Naive B cell (primary cell): ENCODE results near the gene NELL2. TPM values are rescaled to one million over a fixed set of nuclear protein-coding genes. Genes with fewer than 3 reads are reported as not detected.

Source experiments
- ATAC-seq, 2 donors: fragments of 150-1000 bp; cut with Tn5 transposase; 2 replicates each; pipeline ENCODE4 v1.10.0; 2021; ENCODE audit warnings: low read depth in 2 of 2, mild to moderate bottlenecking in 2 of 2, moderate library complexity in 2 of 2
- DNase-seq: peaks from one replicate; pipeline ENCODE4 v3.0.0; 2022
- H3K27ac Mint-ChIP-seq, 6 donors: one replicate each; pipeline ENCODE4 v1.8.0; 2020 to 2022; ENCODE audit warnings: mild to moderate bottlenecking in 6 of 6, mixed read lengths in 6 of 6, moderate library complexity in 5 of 6, inconsistent platforms in 2 of 6
- H3K27me3 Mint-ChIP-seq, 3 donors: one replicate each; pipeline ENCODE4 v1.8.0; 2021 to 2022; ENCODE audit warnings: mixed read lengths in 3 of 3, mild to moderate bottlenecking in 1 of 3
- H3K36me3 Mint-ChIP-seq, 2 donors: one replicate each; pipeline ENCODE4 v1.8.0; 2020 to 2022; ENCODE audit warnings: mixed read lengths in 2 of 2, inconsistent platforms in 1 of 2, mild to moderate bottlenecking in 1 of 2
- H3K4me1 Mint-ChIP-seq, 3 donors: one replicate each; pipeline ENCODE4 v1.8.0; 2020 to 2022; ENCODE audit warnings: mixed read lengths in 3 of 3, inconsistent platforms in 1 of 3, mild to moderate bottlenecking in 1 of 3, moderate library complexity in 1 of 3
- H3K4me3 Mint-ChIP-seq, 8 donors: one replicate each; pipeline ENCODE4 v1.8.0; 2020 to 2022; ENCODE audit warnings: mild to moderate bottlenecking in 8 of 8, mixed read lengths in 8 of 8, moderate library complexity in 8 of 8, inconsistent platforms in 2 of 8
- H3K9me3 Mint-ChIP-seq, 7 donors: one replicate each; pipeline ENCODE4 v1.8.0; 2020 to 2022; ENCODE audit warnings: mixed read lengths in 7 of 7, mild to moderate bottlenecking in 5 of 7, inconsistent platforms in 2 of 7, moderate library complexity in 1 of 7
- polyA plus RNA-seq, 6 donors: library from polyadenylated mRNA; unstranded; fragments of 300-500 nt; fragmentation: Illumina TruSeq; gene quantifications; one replicate each; pipeline ENCODE4 v1.2.3, GENCODE V29; 2021; ENCODE audit warnings: low read depth in 6 of 6

The NELL2 gene
- polyA plus RNA-seq, 6 donors from 2014 or later: 0.23 to 0.86 (median 0.43) TPM

DNA sequence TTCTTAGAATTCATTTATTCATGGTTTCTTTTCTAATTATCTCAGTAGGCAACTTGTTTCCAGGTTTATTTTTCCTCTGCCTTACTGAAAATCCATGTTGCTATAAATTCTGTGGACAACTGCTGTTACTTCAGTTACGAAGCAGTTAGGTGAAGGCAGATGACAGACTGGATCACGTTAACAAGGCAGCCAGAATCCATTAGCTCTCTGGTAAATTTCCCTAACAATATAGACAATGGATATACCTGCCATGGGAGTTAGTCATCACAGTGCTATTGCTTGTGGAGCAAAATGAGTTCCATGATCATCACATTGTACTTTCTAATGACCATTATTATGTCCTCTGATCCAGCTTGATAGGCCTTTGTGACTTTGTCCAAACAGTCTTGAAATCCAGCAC is 291.5 kb downstream of the NELL2 start:
- Mint-ChIP-seq H3K9me3 (peaks cover 0 to 2% (median 0%) of the 10 kb centered on the region in 7 donors), H3K4me1 (no peaks in the 10 kb centered on the region), H3K27ac (no peak overlapping the region), H3K4me3 (no peak overlapping the region), H3K36me3 (no peaks in the 10 kb centered on the region), H3K27me3 (no peaks in the 10 kb centered on the region)
- DNase-seq (no peak), ATAC-seq (no peak)

DNA sequence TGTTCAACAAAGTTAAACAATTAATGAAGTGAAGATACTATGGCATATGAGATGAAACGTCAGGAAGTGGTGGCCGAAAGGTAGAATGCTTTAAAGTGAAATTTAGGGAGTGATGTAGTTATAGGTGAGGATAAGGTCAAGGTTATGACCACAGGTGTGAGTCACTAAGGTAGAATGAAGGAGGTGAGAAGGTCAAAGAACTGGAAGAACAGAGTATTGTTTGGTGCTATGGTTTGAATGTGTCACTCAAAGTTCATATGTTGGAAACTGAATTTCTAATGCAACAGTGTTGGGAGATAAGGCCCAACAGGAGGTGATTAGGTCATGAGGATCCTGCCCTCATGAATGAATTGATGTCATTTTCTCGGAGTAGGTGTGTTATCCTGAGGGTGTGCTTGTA is 293.6 kb downstream of the NELL2 start:
- H3K4me3 Mint-ChIP-seq: no peak overlapping the region
- no peaks in the 10 kb centered on the region for H3K36me3 Mint-ChIP-seq
- peaks cover 0 to 5% (median 0%) of the 10 kb centered on the region in 7 donors for H3K9me3 Mint-ChIP-seq
- no peak overlapping the region for H3K27ac Mint-ChIP-seq
- no peaks in the 10 kb centered on the region for H3K4me1 Mint-ChIP-seq
- DNase-seq (no peak), ATAC-seq (no peak)
- no peaks in the 10 kb centered on the region for H3K27me3 Mint-ChIP-seq

DNA sequence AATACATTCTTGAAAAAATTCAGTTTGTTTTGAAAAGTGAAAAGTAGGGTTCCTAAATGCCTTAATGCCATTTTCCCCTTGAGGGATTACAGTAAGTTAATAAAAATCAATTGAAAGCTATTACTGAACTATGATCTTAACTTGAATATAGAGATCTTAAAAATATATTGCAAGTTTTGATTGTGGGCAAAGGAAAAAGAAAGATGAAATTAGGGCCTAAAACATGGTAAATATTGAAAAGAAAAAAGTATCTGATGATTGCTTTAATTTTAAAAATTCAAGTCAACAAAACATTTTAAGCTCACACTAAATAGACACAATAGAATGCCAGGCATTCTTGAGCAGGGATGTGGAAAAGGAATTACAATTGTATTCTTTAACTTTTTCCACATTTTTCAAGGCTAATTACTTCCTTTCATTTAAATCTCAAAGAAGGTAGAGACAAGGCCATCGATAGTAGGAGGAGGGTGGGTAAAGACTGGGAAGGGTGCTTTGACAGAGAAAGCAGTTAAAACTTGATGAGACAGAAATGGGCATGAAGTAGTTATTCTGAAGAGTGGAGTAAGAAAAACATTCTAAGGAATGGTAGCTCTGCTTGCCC is 294.4 kb downstream of the NELL2 start:
- DNase-seq: no peak

DNA sequence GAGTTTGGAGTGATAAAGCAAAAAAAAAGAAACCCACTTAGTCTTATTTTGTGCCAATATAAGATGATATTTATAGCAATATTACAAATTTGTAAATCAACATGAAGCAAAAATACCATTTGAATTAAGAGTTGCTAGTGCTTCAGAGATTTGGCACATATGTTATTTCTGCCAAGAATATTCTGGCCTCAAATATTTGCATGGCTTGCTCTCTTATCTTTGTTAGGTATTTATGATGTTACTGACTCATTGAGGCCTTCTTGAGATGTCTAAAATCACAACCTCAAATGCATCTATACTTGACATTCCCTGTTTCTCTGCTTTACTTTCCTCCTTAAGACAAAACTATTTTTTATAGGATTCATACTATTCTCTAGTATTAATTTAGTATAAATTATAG is 301.5 kb downstream of the NELL2 start:
- Mint-ChIP-seq H3K27me3 (no peaks in the 10 kb centered on the region), H3K27ac (no peak overlapping the region), H3K36me3 (no peaks in the 10 kb centered on the region)

More for the DNA sequence above, 294.4 kb downstream of the NELL2 start:
- peaks cover 0 to 5% (median 0%) of the 10 kb centered on the region in 7 donors for H3K9me3 Mint-ChIP-seq
- H3K4me3 Mint-ChIP-seq: no peak overlapping the region
- no peak for ATAC-seq
- H3K4me1 Mint-ChIP-seq: no peaks in the 10 kb centered on the region
- H3K36me3 Mint-ChIP-seq: no peaks in the 10 kb centered on the region
- no peaks in the 10 kb centered on the region for H3K27me3 Mint-ChIP-seq
- H3K27ac Mint-ChIP-seq: no peak overlapping the region

DNA sequence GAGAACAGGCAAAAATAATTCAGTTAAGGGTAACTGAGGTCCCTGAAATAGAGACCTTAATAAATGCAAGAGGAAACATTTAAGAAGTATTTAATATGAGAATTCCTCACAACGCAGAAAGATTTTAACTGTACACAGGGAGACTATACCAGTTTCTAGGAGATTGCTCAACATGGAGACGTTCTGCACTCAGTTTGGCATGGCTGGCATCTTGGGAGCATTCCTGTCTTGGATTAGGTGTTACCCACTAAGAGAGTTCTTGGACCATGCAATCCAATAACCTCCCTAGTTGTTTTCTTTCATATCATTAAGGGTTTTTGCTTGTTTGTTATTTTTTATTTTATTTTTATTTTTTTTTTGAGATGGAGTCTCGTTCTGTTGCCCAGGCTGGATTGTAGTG is 302.4 kb downstream of the NELL2 start:
- Mint-ChIP-seq H3K27me3 (no peaks in the 10 kb centered on the region), H3K9me3 (peaks cover 0 to 8% (median 5%) of the 10 kb centered on the region in 7 donors), H3K36me3 (no peaks in the 10 kb centered on the region), H3K27ac (no peak overlapping the region), H3K4me1 (no peaks in the 10 kb centered on the region), H3K4me3 (no peak overlapping the region)
- DNase-seq: no peak
- ATAC-seq: no peak

More for the DNA sequence above, 301.5 kb downstream of the NELL2 start:
- peaks cover 0 to 8% (median 5%) of the 10 kb centered on the region in 7 donors for H3K9me3 Mint-ChIP-seq
- no peak overlapping the region for H3K4me3 Mint-ChIP-seq
- no peak for ATAC-seq
- no peak for DNase-seq
- no peaks in the 10 kb centered on the region for H3K4me1 Mint-ChIP-seq

DNA sequence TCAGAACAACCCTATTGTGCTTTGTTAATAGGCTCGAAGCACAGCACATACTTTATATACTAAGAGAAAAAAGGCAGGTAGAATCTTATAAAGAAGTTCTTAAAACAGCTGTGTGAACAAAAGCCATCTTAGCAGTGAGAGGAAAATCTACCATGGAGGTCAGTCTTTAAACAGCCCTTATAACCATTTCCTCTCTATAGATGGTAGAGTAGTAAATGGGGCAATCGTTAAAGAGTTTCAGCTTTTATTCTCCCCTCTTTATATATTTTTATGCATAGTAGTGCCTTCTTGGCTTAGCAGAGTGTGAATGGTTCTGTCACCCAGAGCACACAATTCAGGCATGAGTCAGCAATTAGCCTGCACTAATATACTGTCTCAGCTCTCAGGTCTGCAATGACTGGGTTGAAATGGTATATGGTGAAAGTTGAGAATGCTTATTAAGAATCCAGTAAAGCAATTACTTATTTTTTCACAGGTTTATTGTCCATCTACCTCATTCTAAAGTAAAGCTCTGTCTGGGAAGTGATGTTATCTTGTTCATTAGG is 305.0 kb downstream of the NELL2 start:
- DNase-seq: no peak
- Mint-ChIP-seq H3K27ac (no peak overlapping the region), H3K4me3 (no peak overlapping the region), H3K9me3 (peaks cover 0 to 5% (median 2%) of the 10 kb centered on the region in 7 donors), H3K27me3 (no peaks in the 10 kb centered on the region), H3K36me3 (no peaks in the 10 kb centered on the region), H3K4me1 (no peaks in the 10 kb centered on the region)
- no peak for ATAC-seq

DNA sequence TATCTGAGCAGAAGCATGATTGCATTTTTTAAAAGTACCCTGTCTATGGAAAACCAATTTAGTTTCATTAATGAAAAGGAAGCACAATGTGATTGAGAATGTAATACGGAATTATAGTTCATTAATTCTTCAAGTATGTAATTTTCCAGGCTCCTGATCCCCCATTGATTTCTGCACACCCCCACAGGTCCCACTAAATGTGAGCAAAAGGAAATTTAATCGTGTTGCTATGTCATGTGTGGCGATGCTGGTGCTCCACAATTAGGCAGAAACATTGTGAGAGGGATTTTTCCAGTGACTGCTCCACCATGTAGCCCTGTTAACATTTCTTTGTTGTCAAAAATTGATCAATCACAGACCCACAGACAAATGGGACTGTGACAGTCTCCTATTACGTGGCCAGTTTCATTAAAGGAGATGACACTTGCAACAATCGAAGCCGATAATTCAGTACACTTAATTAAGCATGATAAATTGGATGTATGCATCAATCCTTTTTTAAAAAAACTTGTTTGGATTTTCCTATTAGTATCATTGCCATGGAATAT is 306.0 kb downstream of the NELL2 start:
- Mint-ChIP-seq H3K27ac (no peak overlapping the region), H3K9me3 (peaks cover 0 to 5% (median 0%) of the 10 kb centered on the region in 7 donors), H3K4me1 (no peaks in the 10 kb centered on the region), H3K36me3 (no peaks in the 10 kb centered on the region), H3K27me3 (no peaks in the 10 kb centered on the region), H3K4me3 (no peak overlapping the region)
- ATAC-seq: no peak
- no peak for DNase-seq

DNA sequence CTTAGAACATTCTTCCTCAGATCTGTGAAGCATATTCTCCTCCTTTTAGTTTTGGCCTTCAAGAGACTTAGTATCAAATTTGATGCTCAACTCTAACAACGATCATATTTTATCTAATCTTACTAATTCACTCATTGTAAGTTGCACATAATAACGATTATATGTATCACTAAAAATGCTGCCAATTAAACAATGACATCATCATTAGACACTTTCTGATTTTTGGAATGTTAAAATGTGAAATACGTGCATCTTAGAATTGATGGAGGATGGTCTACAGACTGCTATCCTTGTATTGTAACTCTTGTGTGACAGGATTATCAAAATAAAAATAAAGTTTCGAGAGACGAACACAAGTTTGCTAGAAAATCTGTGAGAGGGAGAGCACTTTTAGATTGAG is 311.0 kb downstream of the NELL2 start:
- H3K27ac Mint-ChIP-seq: no peak overlapping the region
- H3K9me3 Mint-ChIP-seq: peaks cover 0 to 7% (median 3%) of the 10 kb centered on the region in 7 donors
- no peaks in the 10 kb centered on the region for H3K36me3 Mint-ChIP-seq

DNA sequence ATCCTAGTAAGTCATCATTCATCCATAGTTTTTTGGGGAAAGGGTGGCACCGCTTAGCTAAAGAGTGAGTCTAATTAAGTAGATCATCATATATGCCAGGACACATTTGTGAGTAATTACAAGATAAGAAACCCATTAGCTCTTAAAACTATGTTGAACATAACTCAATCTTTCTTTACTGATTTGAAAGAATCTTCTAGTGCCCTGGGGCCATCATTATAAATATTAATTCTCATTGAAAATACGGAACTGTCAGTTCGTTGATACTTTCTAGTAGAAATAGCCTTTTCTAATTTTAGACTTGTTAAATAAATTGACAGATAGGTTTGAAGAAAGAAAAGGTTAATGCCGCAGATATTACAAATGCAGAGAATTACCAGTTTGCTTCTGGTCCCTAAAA is 312.6 kb downstream of the NELL2 start:
- H3K36me3 Mint-ChIP-seq: no peaks in the 10 kb centered on the region
- H3K9me3 Mint-ChIP-seq: peaks cover 0 to 8% (median 4%) of the 10 kb centered on the region in 7 donors
- DNase-seq: no peak
- no peak for ATAC-seq
- no peak overlapping the region for H3K4me3 Mint-ChIP-seq
- no peaks in the 10 kb centered on the region for H3K4me1 Mint-ChIP-seq
- H3K27me3 Mint-ChIP-seq: no peaks in the 10 kb centered on the region
- H3K27ac Mint-ChIP-seq: no peak overlapping the region

More for the DNA sequence above, 311.0 kb downstream of the NELL2 start:
- no peak overlapping the region for H3K4me3 Mint-ChIP-seq
- DNase-seq (no peak), ATAC-seq (no peak)
- H3K27me3 Mint-ChIP-seq: no peaks in the 10 kb centered on the region
- H3K4me1 Mint-ChIP-seq: no peaks in the 10 kb centered on the region

DNA sequence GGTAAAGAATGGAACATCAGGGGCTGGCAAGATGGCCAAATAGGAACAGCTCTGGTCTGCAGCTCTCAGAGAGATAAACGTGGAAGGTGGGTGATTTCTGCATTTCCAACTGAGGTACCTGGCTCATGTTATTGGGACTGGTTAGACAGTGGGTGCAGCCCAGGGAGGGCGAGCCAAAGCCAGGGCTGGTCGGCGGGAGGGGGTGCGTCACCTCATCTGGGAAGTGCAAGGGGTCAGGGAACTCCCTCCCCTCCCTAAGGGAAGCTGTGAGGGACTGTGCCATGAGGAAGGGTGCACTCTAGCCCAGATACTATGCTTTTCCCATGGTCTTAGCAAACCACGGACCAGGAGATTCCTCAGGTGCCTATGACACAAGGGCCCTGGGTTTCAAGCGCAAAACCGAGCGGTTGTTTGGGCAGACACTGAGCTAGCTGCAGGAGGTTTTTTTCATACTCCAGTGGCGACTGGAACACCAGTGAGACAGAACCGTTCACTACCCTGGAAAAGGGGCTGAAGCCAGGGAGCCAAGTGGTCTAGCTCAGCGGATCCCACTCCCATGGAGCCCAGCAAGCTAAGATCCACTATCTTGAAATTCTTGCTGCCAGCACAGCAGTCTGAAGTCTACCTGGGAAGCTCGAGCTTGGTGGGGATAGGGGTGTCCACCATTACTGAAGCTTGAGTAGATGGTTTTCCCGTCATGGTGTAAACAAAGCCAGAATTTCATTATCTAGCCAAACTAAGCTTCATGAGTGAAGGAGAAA is 317.6 kb downstream of the NELL2 start:
- Mint-ChIP-seq H3K4me3 (no peak overlapping the region), H3K36me3 (no peaks in the 10 kb centered on the region), H3K9me3 (peaks cover 0 to 15% (median 4%) of the 10 kb centered on the region in 7 donors), H3K27ac (no peak overlapping the region), H3K27me3 (peaks cover 0 to 7% (median 0%) of the 10 kb centered on the region in 3 donors), H3K4me1 (no peaks in the 10 kb centered on the region)
- no peak for DNase-seq
- no peak for ATAC-seq

DNA sequence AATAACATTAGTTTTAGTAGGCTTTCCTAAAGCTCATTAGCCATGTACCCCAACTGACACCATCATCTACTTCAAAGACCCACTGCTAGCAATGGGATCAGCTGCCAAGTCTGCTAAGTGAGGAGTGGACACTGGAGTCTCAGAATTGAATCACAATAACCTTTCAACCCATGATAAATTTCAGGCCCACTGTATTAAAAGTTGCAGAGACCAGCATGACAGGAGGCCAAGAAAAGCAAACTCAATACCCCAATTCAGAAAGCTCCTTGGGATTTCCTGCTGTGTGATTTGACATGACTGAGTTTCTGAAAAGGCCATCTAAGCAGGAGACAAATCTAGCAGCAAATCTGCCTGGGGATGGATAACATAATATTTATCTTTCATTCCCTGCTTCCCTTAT is 320.7 kb downstream of the NELL2 start:
- Mint-ChIP-seq H3K4me1 (no peaks in the 10 kb centered on the region), H3K4me3 (no peak overlapping the region), H3K27ac (no peak overlapping the region), H3K27me3 (peaks cover 0 to 7% (median 0%) of the 10 kb centered on the region in 3 donors), H3K9me3 (peaks cover 0 to 13% (median 2%) of the 10 kb centered on the region in 7 donors), H3K36me3 (no peaks in the 10 kb centered on the region)
- DNase-seq (no peak), ATAC-seq (no peak)

DNA sequence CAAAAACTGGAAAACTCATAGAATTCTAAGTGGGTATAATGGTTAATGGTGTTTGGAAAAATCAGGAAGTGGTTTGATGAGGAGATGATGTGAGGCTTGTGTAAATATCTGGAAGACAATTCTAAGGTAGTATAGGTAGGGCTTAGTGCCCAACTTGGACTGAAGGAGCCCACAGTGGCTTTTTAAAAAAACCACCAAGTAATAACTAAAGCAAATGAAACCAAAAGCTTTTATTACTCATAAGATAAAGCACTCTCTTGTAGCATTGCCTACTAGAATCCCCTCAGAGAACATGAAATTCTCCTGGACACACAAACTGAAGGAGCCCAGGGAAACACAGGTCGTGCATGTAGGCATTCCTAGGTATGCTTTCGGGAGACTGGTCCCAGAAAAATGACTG is 324.5 kb downstream of the NELL2 start:
- ATAC-seq (no peak), DNase-seq (no peak)
- Mint-ChIP-seq H3K36me3 (no peaks in the 10 kb centered on the region), H3K27me3 (peaks cover 0 to 4% (median 3%) of the 10 kb centered on the region in 3 donors), H3K27ac (no peak overlapping the region), H3K4me1 (no peaks in the 10 kb centered on the region), H3K4me3 (no peak overlapping the region), H3K9me3 (peaks cover 0 to 6% (median 0%) of the 10 kb centered on the region in 7 donors)

DNA sequence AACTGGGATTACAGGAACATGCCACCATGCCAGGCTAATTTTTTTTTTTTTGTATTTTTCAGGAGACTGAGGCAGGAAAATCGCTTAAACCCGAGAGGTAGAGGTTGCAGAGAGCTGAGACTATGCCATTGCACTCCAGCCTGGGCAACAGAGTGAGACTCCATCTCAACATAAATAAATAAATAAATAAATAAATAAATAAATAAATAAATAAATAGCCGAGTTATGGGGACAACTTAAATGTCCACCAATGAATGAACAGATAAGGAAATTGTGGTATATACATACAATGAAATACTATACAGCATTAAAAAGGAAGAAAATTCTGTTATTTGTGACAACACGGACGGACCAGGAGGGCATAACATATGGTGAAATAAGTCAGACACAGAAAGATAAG is 325.7 kb downstream of the NELL2 start:
- no peaks in the 10 kb centered on the region for H3K4me1 Mint-ChIP-seq
- no peak overlapping the region for H3K27ac Mint-ChIP-seq
- H3K27me3 Mint-ChIP-seq: peaks cover 0 to 3% (median 0%) of the 10 kb centered on the region in 3 donors
- no peaks in the 10 kb centered on the region for H3K36me3 Mint-ChIP-seq
- no peak for DNase-seq
- no peak for ATAC-seq
- no peak overlapping the region for H3K4me3 Mint-ChIP-seq
- peaks cover 0 to 6% (median 0%) of the 10 kb centered on the region in 7 donors for H3K9me3 Mint-ChIP-seq

DNA sequence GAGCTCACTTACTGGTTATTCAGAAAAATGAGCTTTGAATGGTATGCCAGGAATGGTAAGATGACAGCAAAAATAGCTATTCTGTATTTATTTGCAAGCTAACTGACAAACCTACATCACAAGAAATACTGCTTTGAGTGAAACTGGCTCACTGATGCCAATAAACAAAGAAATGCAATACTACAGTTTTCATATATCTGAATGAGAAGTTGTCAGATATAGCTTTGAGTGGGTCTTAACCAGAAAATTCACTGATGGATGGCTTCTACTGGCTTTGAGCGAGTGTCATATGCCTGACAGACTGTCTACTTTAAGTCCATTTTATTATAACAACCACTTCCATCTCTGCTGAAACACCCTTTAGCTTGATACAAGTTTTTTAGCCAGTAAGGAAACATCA is 330.1 kb downstream of the NELL2 start:
- no peaks in the 10 kb centered on the region for H3K4me1 Mint-ChIP-seq
- H3K9me3 Mint-ChIP-seq: peaks cover 0 to 6% (median 0%) of the 10 kb centered on the region in 7 donors
- no peak for DNase-seq

More for the DNA sequence above, 330.1 kb downstream of the NELL2 start:
- no peak overlapping the region for H3K4me3 Mint-ChIP-seq
- no peaks in the 10 kb centered on the region for H3K36me3 Mint-ChIP-seq
- H3K27ac Mint-ChIP-seq: no peak overlapping the region
- peaks cover 0 to 3% (median 0%) of the 10 kb centered on the region in 3 donors for H3K27me3 Mint-ChIP-seq
- no peak for ATAC-seq
